Esophagus squamous epithelium (tissue), 5 donors: ENCODE measurements around the gene THSD7A. TPM values are rescaled to one million over a fixed set of nuclear protein-coding genes. Genes with fewer than 3 reads are reported as not detected.

Experiments used
- DNase-seq: peaks from one replicate; lab custom pipeline; 2025; lab: John Stamatoyannopoulos, UW
- H3K27ac ChIP-seq, 4 donors: fragments of 200-600 bp; sonication (generic); one replicate each; pipeline ENCODE4 v1.5.1; 2016 to 2019; ENCODE audit warnings: mild to moderate bottlenecking in 1 of 4
- H3K27me3 ChIP-seq, 4 donors: fragments of 200-600 bp; sonication (generic); 1 replicate in 3 of 4; 2 replicates in 1 of 4; pipeline versions ENCODE4 v1.5.1 to v1.6.0; 2017 to 2021; ENCODE audit warnings: antibody characterized with exemption in 1 of 4
- H3K36me3 ChIP-seq, 3 donors: fragments of 200-600 bp; sonication (generic); one replicate each; pipeline ENCODE4 v1.5.1; 2016 to 2019
- H3K4me1 ChIP-seq, 3 donors: fragments of 200-600 bp; sonication (generic); one replicate each; pipeline ENCODE4 v1.5.1; 2017 to 2019
- H3K4me3 ChIP-seq, 4 donors: fragments of 200-600 bp; sonication (generic); 1 replicate in 3 of 4; 2 replicates in 1 of 4; pipeline ENCODE4 v1.5.1; 2016 to 2019; ENCODE audit warnings: mild to moderate bottlenecking in 2 of 4, moderate library complexity in 1 of 4
- H3K9me3 ChIP-seq, 3 donors: fragments of 200-600 bp; sonication (generic); one replicate each; pipeline ENCODE4 v1.5.1; 2016 to 2019
- CTCF ChIP-seq, 6 experiments: fragments of 450-650 bp in 4 of 6; fragments of 200-600 bp in 2 of 6; sonication (generic) in 2 of 6; IDR thresholded peaks; one replicate each; pipeline ENCODE4 v1.5.1; 2016 to 2019; ENCODE audit warnings: antibody characterized with exemption in 6 of 6, mild to moderate bottlenecking in 4 of 6, moderate library complexity in 4 of 6
- POLR2A ChIP-seq, 4 donors: fragments of 450-650 bp; IDR thresholded peaks; one replicate each; pipeline ENCODE4 v1.6.1; 2017; ENCODE audit warnings: antibody characterized with exemption in 4 of 4, mild to moderate bottlenecking in 4 of 4, moderate library complexity in 3 of 4
- WGBS, 2 donors: methylation state at CpG; one replicate each; pipeline ENCODE4 v1.1.5; 2018; 5-methylcytosine and 5-hydroxymethylcytosine counted together
- intact Hi-C: fragments of 100-400 bp; cut with DNase I; formaldehyde crosslinking; loops from one replicate; pipeline ENCODE4 v1.15.0; 2022
- total RNA-seq, 4 donors: library from RNA; depleted of rRNA; stranded (reverse); fragments of >200 nt; gene quantifications; one replicate each; pipeline ENCODE4 v1.1.0, GENCODE V29; 2016
- donor health status: DM: yes; HTN: yes; CAD: no.

The THSD7A gene
- total RNA-seq, 4 donors from 2014 or later: 0.57 to 2.5 (median 1.4) TPM; not detected in 1

- H3K27ac ChIP-seq: no peak overlapping the region
- WGBS, 2 donors: 61 to 70% methylated on average over 2 of the region's 2 CpGs
- TF ChIP-seq CTCF (IDR thresholded peaks at IDR 0.05) (no peak), POLR2A (IDR thresholded peaks at IDR 0.05) (no peak)
Observed at GRCh38 chr7:11754123-11754522, 77.9 kb downstream of the THSD7A start.

DNA sequence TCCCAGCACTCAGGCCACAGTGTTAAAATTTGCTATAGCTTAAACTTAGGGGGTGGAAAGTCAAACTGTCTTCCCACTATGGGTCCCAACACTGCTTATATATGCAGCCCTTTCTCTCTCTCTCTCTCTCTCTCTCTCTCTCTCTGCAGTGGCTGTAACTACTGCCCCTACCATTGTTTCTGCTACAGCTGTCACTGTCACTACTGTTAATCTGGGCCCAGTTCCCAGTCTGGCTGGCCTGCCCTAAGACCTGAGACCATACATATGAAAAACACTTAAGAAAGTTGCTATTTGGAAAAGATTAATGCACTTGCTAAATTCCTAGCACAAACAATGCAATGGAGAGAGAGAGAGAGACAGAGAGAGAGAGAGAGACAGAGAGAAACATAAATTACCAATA, 78.6 kb downstream of the THSD7A start:
- Histone ChIP-seq H3K27ac (no peak overlapping the region), H3K4me1 (no peaks in the 10 kb centered on the region), H3K4me3 (no peak overlapping the region), H3K9me3 (no peaks in the 10 kb centered on the region), H3K36me3 (no peaks in the 10 kb centered on the region), H3K27me3 (no peaks in the 10 kb centered on the region)
- intact Hi-C loops: no loop called here
- no peak for DNase-seq
- TF ChIP-seq POLR2A (IDR thresholded peaks at IDR 0.05) (no peak), CTCF (IDR thresholded peaks at IDR 0.05) (no peak)

More at GRCh38 chr7:11754123-11754522, 77.9 kb downstream of the THSD7A start:
- no peaks in the 10 kb centered on the region for H3K9me3 ChIP-seq
- intact Hi-C loops: no loop called here
- DNase-seq: no peak
- H3K4me1 ChIP-seq: no peaks in the 10 kb centered on the region
- H3K27me3 ChIP-seq: no peaks in the 10 kb centered on the region
- no peaks in the 10 kb centered on the region for H3K36me3 ChIP-seq
- H3K4me3 ChIP-seq: no peak overlapping the region

DNA sequence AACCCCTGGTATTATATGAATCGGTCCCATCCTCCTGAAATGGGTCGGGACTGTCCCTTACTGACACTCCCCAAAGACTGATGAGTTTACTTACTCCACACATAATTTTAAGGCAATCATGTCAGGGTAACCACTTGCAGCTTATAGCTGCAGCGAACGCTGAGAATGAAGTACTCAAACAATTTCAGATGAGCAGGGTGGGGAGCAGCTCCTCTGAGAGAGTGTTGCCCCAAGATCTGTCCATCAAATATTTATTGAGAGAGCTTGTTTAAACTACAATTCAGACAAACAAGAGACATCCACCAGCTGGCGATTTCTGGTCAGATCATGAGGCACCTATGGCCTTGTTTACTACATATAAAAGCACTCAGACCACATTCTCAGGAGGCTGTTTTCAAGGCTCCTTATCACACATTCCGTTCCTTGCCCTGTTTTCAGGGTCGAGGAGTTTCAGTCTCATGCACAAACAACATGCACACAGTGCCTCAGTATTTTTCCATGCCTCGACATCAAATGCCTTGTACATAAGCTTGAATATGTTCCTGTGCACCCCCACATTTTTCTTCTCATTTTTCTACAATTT, 80.1 kb downstream of the THSD7A start:
- intact Hi-C loops: no loop called here
- Histone ChIP-seq H3K36me3 (no peaks in the 10 kb centered on the region), H3K9me3 (no peaks in the 10 kb centered on the region), H3K27me3 (no peaks in the 10 kb centered on the region), H3K27ac (no peak overlapping the region), H3K4me3 (no peak overlapping the region), H3K4me1 (no peaks in the 10 kb centered on the region)
- no peak for DNase-seq
- 46 to 51% methylated on average over 7 to 8 of the region's 8 CpGs for WGBS, 2 donors
- TF ChIP-seq POLR2A (IDR thresholded peaks at IDR 0.05) (no peak), CTCF (IDR thresholded peaks at IDR 0.05) (no peak)

GRCh38 chr7:11751315-11751714, 80.7 kb downstream of the THSD7A start:
- no peak for TF ChIP-seq POLR2A (IDR thresholded peaks at IDR 0.05)
- Histone ChIP-seq H3K4me3 (no peak overlapping the region), H3K9me3 (no peaks in the 10 kb centered on the region), H3K27ac (no peak overlapping the region), H3K27me3 (no peaks in the 10 kb centered on the region), H3K36me3 (no peaks in the 10 kb centered on the region), H3K4me1 (no peaks in the 10 kb centered on the region)
- DNase-seq: no peak
- intact Hi-C loops: no loop called here
- 63 to 69% methylated on average over 2 of the region's 2 CpGs for WGBS, 2 donors

GRCh38 chr7:11750191-11750590, 81.8 kb downstream of the THSD7A start:
- Histone ChIP-seq H3K4me3 (no peak overlapping the region), H3K9me3 (no peaks in the 10 kb centered on the region), H3K4me1 (no peaks in the 10 kb centered on the region), H3K36me3 (no peaks in the 10 kb centered on the region), H3K27me3 (no peaks in the 10 kb centered on the region), H3K27ac (no peak overlapping the region)
- 60% methylated on average over 6 of the region's 6 CpGs for WGBS, 2 donors
- TF ChIP-seq POLR2A (IDR thresholded peaks at IDR 0.05): no peak
- TF ChIP-seq CTCF (IDR thresholded peaks at IDR 0.05): no peak
- intact Hi-C loops: no loop called here
- DNase-seq: no peak

- 66 to 72% methylated on average over 4 of the region's 4 CpGs for WGBS, 2 donors
- Histone ChIP-seq H3K9me3 (no peaks in the 10 kb centered on the region), H3K4me1 (no peaks in the 10 kb centered on the region), H3K27me3 (no peaks in the 10 kb centered on the region), H3K4me3 (no peak overlapping the region), H3K36me3 (no peaks in the 10 kb centered on the region), H3K27ac (no peak overlapping the region)
- no peak for DNase-seq
- intact Hi-C loops: no loop called here
- TF ChIP-seq CTCF (IDR thresholded peaks at IDR 0.05) (no peak), POLR2A (IDR thresholded peaks at IDR 0.05) (no peak)
Observed at GRCh38 chr7:11749629-11750028, 82.4 kb downstream of the THSD7A start.
